RWPE1 (cell line): ENCODE results near the gene ZER1.

Experiments
- CTCF ChIA-PET: fragments of 350-600 bp; sonication (Branson Sonifier 250); formaldehyde crosslinking; extraction: SDS; loops from one replicate; lab custom pipeline; 2021; lab: Yijun Ruan, JAX
- POLR2A ChIA-PET: fragments of 400-600 bp; formaldehyde crosslinking; extraction: SDS; loops from one replicate; lab custom pipeline; 2020; ENCODE audit warnings: antibody characterized with exemption; ENCODE audit not compliant: low non-redundant PET; lab: Yijun Ruan, JAX
- DNase-seq: peaks from one replicate; pipeline ENCODE4 v3.0.0; 2012; ENCODE audit warnings: low spot score
- H3K27ac ChIP-seq: fragments of 450-650 bp; 2 replicates; pipeline ENCODE4 v1.5.1; 2017
- TF ChIP-seq, protein P1 (sequence below): fragments of 450-650 bp; conservative IDR thresholded peaks from 2 replicates; pipeline ENCODE4 v1.5.1; 2017; ENCODE audit warnings: low read depth, mild to moderate bottlenecking

The ZER1 gene

DNA sequence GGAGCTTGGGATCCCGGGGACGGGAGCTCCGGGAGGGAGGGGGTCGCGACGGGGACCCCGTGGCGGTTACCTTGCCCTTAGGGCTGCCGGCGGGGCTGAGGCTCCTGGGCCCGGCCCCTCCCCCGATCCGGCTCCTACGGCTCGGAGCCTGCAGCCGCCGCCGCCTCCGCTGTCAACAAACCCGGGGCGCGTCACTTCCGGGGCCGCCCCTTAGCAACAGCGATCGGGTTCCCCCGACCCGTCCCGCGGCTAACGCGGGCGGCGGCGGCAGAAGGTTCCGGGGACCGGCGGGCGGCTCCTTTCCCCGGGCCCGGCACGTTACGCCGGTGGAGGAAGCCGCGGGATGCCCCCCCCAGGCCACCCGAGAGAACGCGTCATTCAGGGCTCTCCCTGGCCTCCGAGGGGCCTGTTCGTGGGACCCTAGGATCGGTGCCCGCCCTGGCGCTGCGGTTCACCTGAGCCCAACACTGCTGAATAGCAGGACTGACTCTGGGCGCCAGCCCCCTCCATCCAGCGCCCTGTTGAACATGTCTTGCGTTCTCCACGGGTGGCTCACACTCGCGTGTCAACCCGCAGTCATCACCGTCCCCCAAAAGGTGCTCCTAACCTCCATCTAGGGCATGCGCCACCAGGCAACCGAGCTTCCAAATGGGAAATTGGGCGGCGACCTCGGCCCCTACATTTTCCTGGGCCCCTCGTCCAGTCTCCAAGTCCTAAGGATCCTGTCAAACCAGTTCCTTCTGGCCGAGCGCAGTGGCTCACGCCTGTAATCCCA, at the start of gene ZER1:
ZER1 (minus strand) TSS at position 183 of the 775 bp plus-strand sequence. CDS start 16,362 bp downstream, outside the sequence.
- ChIA-PET CTCF (interaction anchor here (0.7 to 1.3 kb wide), 2 partner anchors 46 to 312 kb away, joined by 6 read pairs; no protein-coding TSS in a partner anchor), POLR2A (interaction anchor here (0.5 to 0.8 kb wide), 3 partner anchors 46 to 991 kb away, joined by 3 to 12 read pairs (median 9); partner anchors contain the start of gene ENDOG)
- TF ChIP-seq, protein P1, sequence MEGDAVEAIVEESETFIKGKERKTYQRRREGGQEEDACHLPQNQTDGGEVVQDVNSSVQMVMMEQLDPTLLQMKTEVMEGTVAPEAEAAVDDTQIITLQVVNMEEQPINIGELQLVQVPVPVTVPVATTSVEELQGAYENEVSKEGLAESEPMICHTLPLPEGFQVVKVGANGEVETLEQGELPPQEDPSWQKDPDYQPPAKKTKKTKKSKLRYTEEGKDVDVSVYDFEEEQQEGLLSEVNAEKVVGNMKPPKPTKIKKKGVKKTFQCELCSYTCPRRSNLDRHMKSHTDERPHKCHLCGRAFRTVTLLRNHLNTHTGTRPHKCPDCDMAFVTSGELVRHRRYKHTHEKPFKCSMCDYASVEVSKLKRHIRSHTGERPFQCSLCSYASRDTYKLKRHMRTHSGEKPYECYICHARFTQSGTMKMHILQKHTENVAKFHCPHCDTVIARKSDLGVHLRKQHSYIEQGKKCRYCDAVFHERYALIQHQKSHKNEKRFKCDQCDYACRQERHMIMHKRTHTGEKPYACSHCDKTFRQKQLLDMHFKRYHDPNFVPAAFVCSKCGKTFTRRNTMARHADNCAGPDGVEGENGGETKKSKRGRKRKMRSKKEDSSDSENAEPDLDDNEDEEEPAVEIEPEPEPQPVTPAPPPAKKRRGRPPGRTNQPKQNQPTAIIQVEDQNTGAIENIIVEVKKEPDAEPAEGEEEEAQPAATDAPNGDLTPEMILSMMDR: no peak
- peak within 1 kb of the TSS; percentile 91 for H3K27ac ChIP-seq
- DNase-seq: peak; percentile 100

DNA sequence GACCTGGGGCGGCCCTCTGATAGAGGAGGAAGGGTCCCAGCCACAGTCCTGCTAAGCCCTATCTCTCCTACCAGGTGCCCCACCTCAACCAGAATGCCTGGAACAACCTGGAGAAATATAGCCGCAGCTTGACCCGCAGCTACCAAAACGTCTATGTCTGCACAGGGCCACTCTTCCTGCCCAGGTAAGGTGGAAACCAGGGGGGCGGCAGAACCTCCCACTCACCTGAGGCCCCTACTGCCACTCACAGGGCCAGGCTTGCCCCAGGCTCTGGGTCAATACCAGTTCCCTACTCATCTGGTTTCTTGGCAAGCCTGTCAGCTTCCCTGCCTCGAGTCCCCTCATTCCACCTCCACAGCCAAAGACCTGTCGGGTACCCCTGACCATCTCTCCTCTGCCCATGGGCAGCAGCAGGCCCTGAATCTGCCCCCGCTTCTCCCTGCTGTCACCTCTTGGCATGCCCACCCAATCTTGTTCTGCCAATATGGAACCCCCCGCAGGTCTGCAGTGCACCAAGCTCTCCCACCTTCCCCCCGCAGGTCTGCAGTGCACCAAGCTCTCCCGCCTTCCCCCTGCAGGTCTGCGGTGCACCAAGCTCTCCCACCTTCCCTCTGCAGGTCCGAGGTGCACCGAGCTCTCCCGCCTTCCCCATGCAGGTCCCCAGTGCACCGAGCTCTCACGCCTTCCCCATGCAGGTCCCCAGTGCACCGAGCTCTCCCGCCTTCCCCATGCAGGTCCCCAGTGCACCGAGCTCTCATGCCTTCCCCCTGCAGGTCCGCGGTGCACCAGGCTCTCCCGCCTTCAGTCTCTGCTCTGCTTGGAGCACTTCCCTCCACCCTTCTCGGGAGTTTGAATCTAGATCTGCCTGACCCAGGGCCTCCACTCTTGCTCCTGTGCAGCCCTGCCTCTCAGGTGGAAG, 49.2 kb upstream of the ZER1 start:
- H3K27ac ChIP-seq: peak overlapping the region; percentile 87
- ChIA-PET POLR2A (interaction anchor here (0.6 to 0.7 kb wide), 3 partner anchors 15 to 144 kb away, joined by 3 to 6 read pairs (median 3); no protein-coding TSS in a partner anchor), CTCF (interaction anchor here (0.6 kb wide), 1 partner anchor 235 kb away, joined by 3 read pairs; no protein-coding TSS in a partner anchor)
- DNase-seq: no peak
- TF ChIP-seq, protein P1: no peak

DNA sequence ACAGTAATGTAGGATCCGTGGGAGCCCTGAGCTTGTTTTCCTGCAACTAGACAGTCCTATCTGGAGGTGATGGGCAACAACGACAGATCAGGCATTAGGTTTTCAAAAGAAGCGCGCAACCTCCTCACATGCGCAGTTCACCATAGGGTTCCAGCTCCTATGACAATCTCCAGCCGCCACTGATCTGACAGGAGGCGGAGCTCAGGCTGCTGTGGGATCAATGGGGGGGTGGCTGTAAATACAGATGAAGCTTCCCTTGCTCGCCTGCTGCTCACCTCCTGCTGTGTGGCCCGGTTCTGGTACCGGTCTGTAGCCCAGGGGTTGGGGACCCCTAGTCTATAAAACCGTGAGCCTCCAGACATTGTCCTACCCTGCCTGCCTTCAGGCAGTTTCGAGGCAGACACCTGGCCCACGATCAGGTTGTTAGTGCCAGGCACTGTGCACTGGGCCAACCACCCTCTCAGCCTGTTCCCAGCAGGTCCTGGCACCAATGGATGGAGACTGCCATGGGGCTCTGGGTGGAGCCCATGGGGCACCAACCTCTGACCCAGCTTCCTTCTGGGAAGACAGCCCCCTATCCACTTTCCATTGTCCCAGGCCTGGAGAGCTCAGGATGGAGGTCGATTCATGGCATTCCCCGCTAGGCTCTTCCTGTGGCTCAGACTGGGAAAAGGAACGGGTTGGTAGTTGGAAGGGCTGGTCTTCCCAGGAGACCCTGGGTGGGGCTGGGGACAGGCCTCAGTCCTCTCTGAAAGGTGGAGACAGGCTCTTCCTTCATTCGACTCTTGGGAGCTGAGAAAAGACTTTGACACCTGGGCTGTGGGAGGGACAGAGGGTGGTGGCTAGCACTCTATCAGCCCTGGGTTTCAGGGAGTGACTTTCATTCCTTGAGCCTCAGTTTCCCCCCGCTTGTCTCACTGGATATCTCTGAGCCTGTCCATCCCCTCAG, 48.3 kb upstream of the ZER1 start:
- TF ChIP-seq, protein P1: no peak
- peak overlapping the region; percentile 87 for H3K27ac ChIP-seq
- ChIA-PET CTCF (interaction anchor here (0.6 to 1.4 kb wide), 5 partner anchors 58 to 234 kb away, joined by 3 to 6 read pairs (median 4); partner anchors contain the start of gene ZDHHC12), POLR2A (interaction anchor here (0.6 to 1.1 kb wide), 4 partner anchors 10 to 143 kb away, joined by 3 to 7 read pairs (median 4); partner anchors contain the start of gene SPOUT1)
- no peak for DNase-seq

- TF ChIP-seq, protein P1: no peak; the same call in 1 of the 2 replicates
- peak overlapping the region; percentile 87 for H3K27ac ChIP-seq
- ChIA-PET POLR2A (interaction anchor here (0.8 to 1.1 kb wide), 2 partner anchors 11 to 46 kb away, joined by 3 to 7 read pairs; partner anchors contain the start of gene SPOUT1), CTCF (interaction anchor here (0.6 to 1.6 kb wide), 21 partner anchors 8 to 460 kb away, joined by 3 to 12 read pairs (median 5); partner anchors contain the start of genes SPOUT1 and ZDHHC12)
- DNase-seq: peak; percentile 64
Measured at GRCh38 chr9:128818839-128819715, 47.4 kb upstream of the ZER1 start.
